HUES48 (cell line): ENCODE measurements around the gene FANK1.

Source experiments
- H3K27ac ChIP-seq: one replicate; pipeline ENCODE4 v1.7.0; 2013; ENCODE audit warnings: low read depth, low read length, inconsistent platforms
- H3K27me3 ChIP-seq: 2 replicates; pipeline ENCODE4 v1.6.1; 2013; ENCODE audit warnings: mild to moderate bottlenecking, low read length; ENCODE audit not compliant: control insufficient read depth, insufficient read depth
- H3K36me3 ChIP-seq: 2 replicates; pipeline ENCODE4 v1.6.1; 2013; ENCODE audit warnings: low read length; ENCODE audit not compliant: control insufficient read depth, insufficient read depth
- H3K4me1 ChIP-seq: 2 replicates; pipeline ENCODE4 v1.6.1; 2013; ENCODE audit warnings: mild to moderate bottlenecking, low read length; ENCODE audit not compliant: control insufficient read depth, insufficient read depth
- H3K4me3 ChIP-seq: 2 replicates; pipeline ENCODE4 v1.5.1; 2013; ENCODE audit warnings: mild to moderate bottlenecking, low read depth, low read length
- H3K9ac ChIP-seq: 2 replicates; pipeline ENCODE4 v1.6.1; 2013; ENCODE audit warnings: mild to moderate bottlenecking, low read depth, low read length, moderate library complexity
- H3K9me3 ChIP-seq: 2 replicates; pipeline ENCODE4 v1.6.1; 2013; ENCODE audit warnings: low read length; ENCODE audit not compliant: control insufficient read depth, insufficient read depth

The FANK1 gene

GRCh38 chr10:125979976-125980375 lies 83.6 kb downstream of the FANK1 start:
- H3K27me3 ChIP-seq: no peaks in the 10 kb centered on the region
- peaks cover 15% of the 10 kb centered on the region for H3K4me1 ChIP-seq
- H3K27ac ChIP-seq: no peak overlapping the region
- no peaks in the 10 kb centered on the region for H3K36me3 ChIP-seq
- no peak overlapping the region for H3K4me3 ChIP-seq
- H3K9me3 ChIP-seq: no peaks in the 10 kb centered on the region
- H3K9ac ChIP-seq: no peak overlapping the region

- Histone ChIP-seq H3K4me3 (no peak overlapping the region), H3K9me3 (no peaks in the 10 kb centered on the region), H3K4me1 (peaks cover 15% of the 10 kb centered on the region), H3K27me3 (no peaks in the 10 kb centered on the region), H3K36me3 (no peaks in the 10 kb centered on the region), H3K9ac (no peak overlapping the region), H3K27ac (no peak overlapping the region)
Measured at GRCh38 chr10:125980521-125981035, 84.2 kb downstream of the FANK1 start.

- Histone ChIP-seq H3K9ac (no peak overlapping the region), H3K36me3 (no peaks in the 10 kb centered on the region), H3K9me3 (no peaks in the 10 kb centered on the region), H3K4me1 (peaks cover 9% of the 10 kb centered on the region), H3K27me3 (no peaks in the 10 kb centered on the region), H3K4me3 (no peak overlapping the region), H3K27ac (no peak overlapping the region)
Measured at GRCh38 chr10:125982260-125982948, 86.0 kb downstream of the FANK1 start.

- Histone ChIP-seq H3K9me3 (no peaks in the 10 kb centered on the region), H3K27ac (no peak overlapping the region), H3K9ac (no peak overlapping the region), H3K27me3 (no peaks in the 10 kb centered on the region), H3K4me1 (peaks cover 9% of the 10 kb centered on the region), H3K4me3 (no peak overlapping the region), H3K36me3 (no peaks in the 10 kb centered on the region)
Measured at GRCh38 chr10:125983161-125983560, 86.8 kb downstream of the FANK1 start.

- Histone ChIP-seq H3K27ac (no peak overlapping the region), H3K27me3 (no peaks in the 10 kb centered on the region), H3K4me1 (peaks cover 9% of the 10 kb centered on the region), H3K9ac (no peak overlapping the region), H3K36me3 (no peaks in the 10 kb centered on the region), H3K4me3 (no peak overlapping the region), H3K9me3 (no peaks in the 10 kb centered on the region)
Measured at GRCh38 chr10:125983656-125984055, 87.3 kb downstream of the FANK1 start.

GRCh38 chr10:125984346-125984745 lies 88.0 kb downstream of the FANK1 start:
- no peak overlapping the region for H3K27ac ChIP-seq
- no peaks in the 10 kb centered on the region for H3K27me3 ChIP-seq
- H3K9ac ChIP-seq: no peak overlapping the region
- H3K4me3 ChIP-seq: no peak overlapping the region
- peaks cover 9% of the 10 kb centered on the region for H3K4me1 ChIP-seq
- no peaks in the 10 kb centered on the region for H3K9me3 ChIP-seq
- no peaks in the 10 kb centered on the region for H3K36me3 ChIP-seq

GRCh38 chr10:125984865-125985495 lies 88.6 kb downstream of the FANK1 start:
- no peaks in the 10 kb centered on the region for H3K36me3 ChIP-seq
- H3K9ac ChIP-seq: no peak overlapping the region
- H3K9me3 ChIP-seq: no peaks in the 10 kb centered on the region
- no peaks in the 10 kb centered on the region for H3K27me3 ChIP-seq
- peaks cover 9% of the 10 kb centered on the region for H3K4me1 ChIP-seq
- no peak overlapping the region for H3K27ac ChIP-seq
- no peak overlapping the region for H3K4me3 ChIP-seq

- Histone ChIP-seq H3K4me1 (peaks cover 9% of the 10 kb centered on the region), H3K36me3 (no peaks in the 10 kb centered on the region), H3K4me3 (no peak overlapping the region), H3K9me3 (no peaks in the 10 kb centered on the region), H3K9ac (no peak overlapping the region), H3K27me3 (no peaks in the 10 kb centered on the region), H3K27ac (no peak overlapping the region)
Measured at GRCh38 chr10:125985557-125986240, 89.3 kb downstream of the FANK1 start.

GRCh38 chr10:125989791-125990190 lies 93.4 kb downstream of the FANK1 start:
- no peak overlapping the region for H3K4me3 ChIP-seq
- no peaks in the 10 kb centered on the region for H3K9me3 ChIP-seq
- H3K27ac ChIP-seq: no peak overlapping the region
- no peaks in the 10 kb centered on the region for H3K4me1 ChIP-seq
- H3K9ac ChIP-seq: no peak overlapping the region
- no peaks in the 10 kb centered on the region for H3K27me3 ChIP-seq
- no peaks in the 10 kb centered on the region for H3K36me3 ChIP-seq

- H3K27me3 ChIP-seq: no peaks in the 10 kb centered on the region
- no peak overlapping the region for H3K27ac ChIP-seq
- H3K4me3 ChIP-seq: no peak overlapping the region
- H3K9me3 ChIP-seq: no peaks in the 10 kb centered on the region
- no peak overlapping the region for H3K9ac ChIP-seq
- H3K36me3 ChIP-seq: no peaks in the 10 kb centered on the region
- H3K4me1 ChIP-seq: no peaks in the 10 kb centered on the region
Measured at GRCh38 chr10:125990974-125991373, 94.6 kb downstream of the FANK1 start.

GRCh38 chr10:125991392-125991791 lies 95.0 kb downstream of the FANK1 start:
- Histone ChIP-seq H3K9me3 (no peaks in the 10 kb centered on the region), H3K27ac (no peak overlapping the region), H3K36me3 (no peaks in the 10 kb centered on the region), H3K4me1 (no peaks in the 10 kb centered on the region), H3K27me3 (no peaks in the 10 kb centered on the region), H3K9ac (no peak overlapping the region), H3K4me3 (no peak overlapping the region)
